LNCAP (cell line): ENCODE measurements around the gene DNAL4.

ENCODE experiments used
- TF ChIP-seq, protein P1 (sequence below): fragments of 450-650 bp; IDR thresholded peaks from 2 replicates; pipeline ENCODE4 v1.5.1; 2017; ENCODE audit warnings: mild to moderate bottlenecking

DNAL4 gene

DNA sequence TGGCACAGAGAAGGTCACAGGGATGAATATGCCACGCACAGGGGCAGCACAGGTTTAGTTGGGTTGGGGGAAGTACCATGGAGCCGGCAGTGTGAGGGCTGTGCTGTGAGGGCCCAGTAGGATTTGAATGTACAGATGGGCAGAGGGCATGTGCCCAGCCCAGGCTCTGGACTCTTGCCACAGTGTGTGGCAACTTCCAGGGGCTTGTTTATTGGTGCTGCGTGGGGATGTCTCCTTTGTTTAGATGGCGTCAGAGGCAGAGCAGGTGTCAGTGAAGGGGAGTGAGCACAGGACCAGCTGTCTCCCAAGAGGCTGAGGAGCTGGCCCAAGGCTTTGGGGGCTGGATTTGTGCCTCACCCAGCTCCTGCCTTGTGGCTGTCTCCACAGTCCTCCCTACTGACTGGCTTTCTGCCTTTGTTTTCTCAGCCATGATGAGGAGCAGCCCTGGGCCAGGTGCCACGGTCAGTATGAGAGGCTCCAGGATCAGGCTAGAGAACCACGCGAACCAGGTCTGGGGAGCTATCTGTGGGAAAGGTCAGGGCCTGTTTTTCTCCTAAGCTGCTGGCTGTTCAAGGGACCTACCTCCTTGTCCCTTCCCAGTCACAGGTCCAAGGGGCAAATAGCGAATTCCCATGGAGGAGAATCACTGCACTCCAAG lies 60.1 kb downstream of the DNAL4 start:
- TF ChIP-seq, protein P1, sequence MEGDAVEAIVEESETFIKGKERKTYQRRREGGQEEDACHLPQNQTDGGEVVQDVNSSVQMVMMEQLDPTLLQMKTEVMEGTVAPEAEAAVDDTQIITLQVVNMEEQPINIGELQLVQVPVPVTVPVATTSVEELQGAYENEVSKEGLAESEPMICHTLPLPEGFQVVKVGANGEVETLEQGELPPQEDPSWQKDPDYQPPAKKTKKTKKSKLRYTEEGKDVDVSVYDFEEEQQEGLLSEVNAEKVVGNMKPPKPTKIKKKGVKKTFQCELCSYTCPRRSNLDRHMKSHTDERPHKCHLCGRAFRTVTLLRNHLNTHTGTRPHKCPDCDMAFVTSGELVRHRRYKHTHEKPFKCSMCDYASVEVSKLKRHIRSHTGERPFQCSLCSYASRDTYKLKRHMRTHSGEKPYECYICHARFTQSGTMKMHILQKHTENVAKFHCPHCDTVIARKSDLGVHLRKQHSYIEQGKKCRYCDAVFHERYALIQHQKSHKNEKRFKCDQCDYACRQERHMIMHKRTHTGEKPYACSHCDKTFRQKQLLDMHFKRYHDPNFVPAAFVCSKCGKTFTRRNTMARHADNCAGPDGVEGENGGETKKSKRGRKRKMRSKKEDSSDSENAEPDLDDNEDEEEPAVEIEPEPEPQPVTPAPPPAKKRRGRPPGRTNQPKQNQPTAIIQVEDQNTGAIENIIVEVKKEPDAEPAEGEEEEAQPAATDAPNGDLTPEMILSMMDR = no peak

DNA sequence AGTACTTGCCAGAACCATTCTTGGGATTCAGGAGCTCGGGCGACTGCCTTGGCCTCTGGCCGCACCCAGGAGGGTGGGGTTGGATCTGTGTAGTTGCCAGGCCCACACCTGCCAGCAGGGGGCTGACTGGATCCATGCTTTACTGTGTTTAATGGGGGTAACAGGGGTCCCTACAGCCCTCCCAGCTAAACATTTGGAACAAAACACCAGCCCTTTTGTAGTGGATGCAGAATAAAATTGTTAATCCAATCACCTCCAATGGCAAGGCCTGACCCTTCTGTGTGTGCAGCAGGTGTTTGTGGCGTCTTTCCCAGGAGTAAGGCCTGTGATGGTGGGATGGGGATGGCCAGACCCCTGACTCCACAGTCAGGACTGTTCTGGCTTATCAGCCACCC lies 60.6 kb downstream of the DNAL4 start:
- TF ChIP-seq, protein P1 = peak; percentile 70; the same call in 1 of the 2 replicates

DNA sequence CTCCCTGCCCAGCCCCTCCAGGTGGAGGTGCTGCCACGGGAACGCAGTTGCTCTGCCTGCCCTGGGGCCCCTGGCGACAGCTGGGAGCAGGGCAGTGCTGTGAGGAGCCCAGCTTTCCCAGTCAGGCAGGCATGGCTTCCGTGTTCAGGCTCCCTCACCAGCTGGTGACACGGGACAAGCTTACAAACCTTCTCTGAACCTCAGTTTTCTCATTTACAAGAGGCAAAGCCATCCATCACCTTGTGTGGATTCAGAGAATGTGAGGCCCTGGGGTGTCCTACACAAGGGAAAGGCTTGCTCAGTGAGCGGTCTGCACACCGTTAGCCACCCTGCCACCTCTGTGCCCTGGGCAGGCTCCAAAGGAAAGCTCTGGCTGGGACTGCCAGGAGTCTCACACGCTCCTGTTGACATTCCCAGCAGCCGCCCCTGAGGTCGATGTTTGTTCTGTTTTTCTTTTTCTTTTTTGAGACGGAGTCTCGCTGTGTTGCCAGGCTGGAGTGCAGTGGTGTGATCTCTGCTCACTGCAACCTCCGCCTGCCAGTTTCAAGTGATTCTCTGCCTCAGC lies 61.6 kb downstream of the DNAL4 start:
- TF ChIP-seq, protein P1 = 0 out of 2 replicates have a peak, but pooled peaks have one; percentile 12

DNA sequence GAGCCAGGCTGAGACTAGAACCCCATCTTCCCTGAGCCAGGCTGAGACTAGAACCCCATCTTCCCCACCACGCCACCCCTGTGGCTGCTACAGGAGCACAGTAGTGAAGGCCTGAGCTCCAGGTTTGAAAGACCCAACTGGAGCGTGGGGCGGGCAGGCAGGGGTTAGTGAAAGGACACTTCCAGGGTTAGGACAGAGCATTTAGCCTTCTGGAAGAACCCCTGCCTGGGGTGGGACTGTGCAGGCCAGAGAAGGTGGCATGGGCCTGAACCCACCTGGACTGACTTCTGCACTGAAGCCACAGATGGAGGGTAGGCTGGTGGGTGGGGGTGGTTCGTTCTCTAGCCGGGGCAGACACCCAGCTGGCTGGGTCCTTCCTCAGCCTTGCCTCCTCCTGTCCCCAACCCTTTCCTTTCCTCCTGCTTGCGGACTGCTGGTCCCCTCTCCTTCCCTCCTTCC lies 62.2 kb downstream of the DNAL4 start:
- TF ChIP-seq, protein P1 = no peak

DNA sequence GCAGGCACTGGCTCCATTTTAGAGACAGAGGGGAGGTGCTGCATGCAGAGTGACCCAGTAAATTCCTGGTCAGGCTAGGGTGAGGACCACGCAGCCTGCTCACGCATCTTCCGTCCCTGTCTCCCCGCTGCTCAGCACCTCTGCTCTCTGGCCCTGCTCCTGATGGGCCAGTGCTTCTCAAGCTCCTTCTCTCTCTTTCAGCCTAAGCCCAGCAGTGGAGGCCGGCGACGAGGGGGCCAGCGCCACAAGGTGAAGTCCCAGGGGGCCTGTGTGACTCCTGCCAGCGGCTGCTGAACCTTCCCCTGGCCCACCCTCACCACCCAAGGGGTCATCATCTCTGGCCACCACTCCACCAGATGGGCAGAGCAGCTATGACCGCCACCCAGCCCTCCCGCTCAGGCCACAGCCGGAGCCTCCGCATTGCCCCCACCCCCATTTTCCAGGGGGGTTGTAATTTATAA lies 63.5 kb downstream of the DNAL4 start:
- TF ChIP-seq, protein P1 = no peak

DNA sequence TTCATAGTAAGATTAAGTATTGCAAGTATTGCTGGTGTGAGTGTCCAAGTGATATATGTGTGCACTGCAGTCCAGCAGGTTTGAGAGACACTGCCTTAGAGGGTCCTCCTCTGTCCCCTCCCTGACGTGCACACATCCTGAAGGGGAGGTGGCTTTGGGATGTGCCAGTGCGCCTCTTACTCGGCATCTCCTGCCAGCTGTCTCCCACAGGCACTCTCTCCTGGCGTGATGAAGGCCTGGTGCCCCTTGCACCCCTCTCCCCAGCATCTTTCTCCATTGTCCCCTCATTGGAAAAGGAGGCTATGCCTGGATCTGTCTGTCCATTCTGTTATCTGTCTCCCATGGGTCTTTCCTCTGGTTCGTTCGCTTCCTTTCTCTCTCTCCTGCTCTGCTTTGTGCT lies 64.0 kb downstream of the DNAL4 start:
- TF ChIP-seq, protein P1 = no peak

DNA sequence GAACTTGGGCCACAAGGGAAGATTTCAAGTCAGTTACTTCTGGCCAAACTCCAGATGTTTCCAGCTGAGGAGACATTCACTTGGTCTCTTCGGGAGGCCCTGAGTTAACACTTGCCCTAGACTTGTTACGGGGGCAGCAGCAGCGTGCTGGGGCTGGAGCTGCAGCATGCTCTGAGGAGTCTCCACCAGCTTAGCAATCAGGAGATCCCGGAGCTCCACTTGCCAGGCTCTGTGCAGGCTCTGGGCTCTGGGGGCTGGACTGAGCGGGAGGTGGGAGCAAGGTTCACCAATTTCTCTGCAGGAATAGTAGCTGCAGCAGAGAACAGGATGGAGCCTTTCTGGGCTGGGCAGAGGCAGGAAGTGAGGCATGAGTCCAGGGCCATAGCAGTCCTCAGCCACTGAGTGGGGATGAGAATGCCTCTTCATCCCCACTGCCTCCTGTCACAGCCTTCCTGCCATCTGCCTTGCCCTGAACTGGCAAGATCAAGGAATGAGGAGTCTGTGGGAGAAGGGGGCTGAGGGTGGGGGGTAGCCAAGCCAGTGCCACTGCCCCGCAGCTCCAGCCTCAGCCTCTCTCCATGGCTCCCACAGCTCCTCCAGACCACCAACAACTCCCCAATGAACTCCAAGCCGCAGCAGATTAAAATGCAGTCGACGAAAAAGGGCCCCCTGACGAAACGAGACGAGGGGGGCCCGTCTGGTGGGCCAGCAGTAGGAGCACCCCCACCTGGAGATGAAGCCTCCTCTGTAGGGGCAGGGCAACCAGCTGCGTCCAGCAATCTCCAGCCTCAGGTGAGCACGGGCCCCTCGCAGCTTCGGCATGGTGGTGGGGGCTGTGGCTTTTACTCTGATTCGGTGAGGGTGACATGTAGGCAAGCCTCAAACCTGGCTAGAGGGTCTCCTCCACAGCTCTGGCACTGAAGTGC lies 64.8 kb downstream of the DNAL4 start:
- TF ChIP-seq, protein P1 = no peak
